ENCODE measurements around the gene KLHL25. TPM values are rescaled to one million over a fixed set of nuclear protein-coding genes. Genes with fewer than 3 reads are reported as not detected.

KLHL25 gene
- 5.2 TPM for total RNA-seq

GRCh38 chr15:85794598-85795336, at the start of gene KLHL25:
KLHL25 (minus strand) TSS chr15:85794925; CDS start chr15:85769810, 25,115 bp downstream.
- Histone ChIP-seq H3K4me1 (ENCODE audit: control insufficient read depth in 3 of 3, insufficient read depth in 3 of 3, low read length in 3 of 3) (peaks cover 21 to 34% (median 24%) of the 10 kb centered on the region in 3 donors), H3K27ac (ENCODE audit: low read depth, low read length) (peak within 1 kb of the TSS; percentile 89), H3K27me3 (ENCODE audit: control insufficient read depth in 3 of 3, insufficient read depth in 3 of 3, low read length in 3 of 3) (no peaks in the 10 kb centered on the region), H3K9ac (ENCODE audit: low read depth in 1 of 3, low read length in 3 of 3) (peak within 1 kb of the TSS; percentile 83 to 85 (median 85)), H3K4me3 (ENCODE audit: low read length in 3 of 3) (peak within 1 kb of the TSS; percentile 86 to 87 (median 87)), H3K9me3 (ENCODE audit: control insufficient read depth in 3 of 3, low read length in 3 of 3) (no peaks in the 10 kb centered on the region), H3K36me3 (ENCODE audit: control insufficient read depth in 3 of 3, insufficient read depth in 3 of 3, low read length in 3 of 3) (no peaks in the 10 kb centered on the region)

- Histone ChIP-seq H3K27me3 (ENCODE audit: control insufficient read depth in 3 of 3, insufficient read depth in 3 of 3, low read length in 3 of 3) (peaks cover 0 to 9% (median 2%) of the 10 kb centered on the region in 3 donors), H3K4me3 (ENCODE audit: low read length in 3 of 3) (peak overlapping the region in 1 of 3 donors; percentile 62), H3K27ac (ENCODE audit: low read depth, low read length) (no peak overlapping the region), H3K36me3 (ENCODE audit: control insufficient read depth in 3 of 3, insufficient read depth in 3 of 3, low read length in 3 of 3) (no peaks in the 10 kb centered on the region), H3K9me3 (ENCODE audit: control insufficient read depth in 3 of 3, low read length in 3 of 3) (peaks cover 0 to 3% (median 0%) of the 10 kb centered on the region in 3 donors), H3K4me1 (ENCODE audit: control insufficient read depth in 3 of 3, insufficient read depth in 3 of 3, low read length in 3 of 3) (peaks cover 7 to 9% (median 9%) of the 10 kb centered on the region in 3 donors), H3K9ac (ENCODE audit: low read depth in 1 of 3, low read length in 3 of 3) (peak overlapping the region in 1 of 3 donors; percentile 57)
Measured at GRCh38 chr15:85840802-85841152, 46.1 kb upstream of the KLHL25 start.

- Histone ChIP-seq H3K36me3 (ENCODE audit: control insufficient read depth in 3 of 3, insufficient read depth in 3 of 3, low read length in 3 of 3) (no peaks in the 10 kb centered on the region), H3K27me3 (ENCODE audit: control insufficient read depth in 3 of 3, insufficient read depth in 3 of 3, low read length in 3 of 3) (peaks cover 0 to 7% (median 2%) of the 10 kb centered on the region in 3 donors), H3K9me3 (ENCODE audit: control insufficient read depth in 3 of 3, low read length in 3 of 3) (peaks cover 0 to 1% (median 0%) of the 10 kb centered on the region in 3 donors), H3K4me1 (ENCODE audit: control insufficient read depth in 3 of 3, insufficient read depth in 3 of 3, low read length in 3 of 3) (peaks cover 7 to 9% (median 9%) of the 10 kb centered on the region in 3 donors), H3K9ac (ENCODE audit: low read depth in 1 of 3, low read length in 3 of 3) (peak overlapping the region in 2 of 3 donors; percentile 54 to 57), H3K27ac (ENCODE audit: low read depth, low read length) (no peak overlapping the region), H3K4me3 (ENCODE audit: low read length in 3 of 3) (peak overlapping the region; percentile 62 to 69 (median 68))
Measured at GRCh38 chr15:85840079-85840801, 45.5 kb upstream of the KLHL25 start.

GRCh38 chr15:85839643-85840042, 44.9 kb upstream of the KLHL25 start:
- H3K9ac ChIP-seq (ENCODE audit: low read depth in 1 of 3, low read length in 3 of 3): no peak overlapping the region
- no peaks in the 10 kb centered on the region for H3K36me3 ChIP-seq (ENCODE audit: control insufficient read depth in 3 of 3, insufficient read depth in 3 of 3, low read length in 3 of 3)
- H3K4me1 ChIP-seq (ENCODE audit: control insufficient read depth in 3 of 3, insufficient read depth in 3 of 3, low read length in 3 of 3): peaks cover 7 to 9% (median 9%) of the 10 kb centered on the region in 3 donors
- H3K4me3 ChIP-seq (ENCODE audit: low read length in 3 of 3): no peak overlapping the region
- peaks cover 0 to 6% (median 2%) of the 10 kb centered on the region in 3 donors for H3K27me3 ChIP-seq (ENCODE audit: control insufficient read depth in 3 of 3, insufficient read depth in 3 of 3, low read length in 3 of 3)
- no peaks in the 10 kb centered on the region for H3K9me3 ChIP-seq (ENCODE audit: control insufficient read depth in 3 of 3, low read length in 3 of 3)
- H3K27ac ChIP-seq (ENCODE audit: low read depth, low read length): no peak overlapping the region

- H3K4me1 ChIP-seq (ENCODE audit: control insufficient read depth in 3 of 3, insufficient read depth in 3 of 3, low read length in 3 of 3): peaks cover 7 to 9% (median 9%) of the 10 kb centered on the region in 3 donors
- no peaks in the 10 kb centered on the region for H3K36me3 ChIP-seq (ENCODE audit: control insufficient read depth in 3 of 3, insufficient read depth in 3 of 3, low read length in 3 of 3)
- H3K27ac ChIP-seq (ENCODE audit: low read depth, low read length): no peak overlapping the region
- peaks cover 0 to 6% (median 2%) of the 10 kb centered on the region in 3 donors for H3K27me3 ChIP-seq (ENCODE audit: control insufficient read depth in 3 of 3, insufficient read depth in 3 of 3, low read length in 3 of 3)
- H3K9me3 ChIP-seq (ENCODE audit: control insufficient read depth in 3 of 3, low read length in 3 of 3): no peaks in the 10 kb centered on the region
- H3K4me3 ChIP-seq (ENCODE audit: low read length in 3 of 3): no peak overlapping the region
- H3K9ac ChIP-seq (ENCODE audit: low read depth in 1 of 3, low read length in 3 of 3): no peak overlapping the region
Measured at GRCh38 chr15:85838655-85839054, 43.9 kb upstream of the KLHL25 start.

- Histone ChIP-seq H3K27ac (ENCODE audit: low read depth, low read length) (no peak overlapping the region), H3K27me3 (ENCODE audit: control insufficient read depth in 3 of 3, insufficient read depth in 3 of 3, low read length in 3 of 3) (peaks cover 0 to 2% (median under 1%) of the 10 kb centered on the region in 3 donors), H3K9ac (ENCODE audit: low read depth in 1 of 3, low read length in 3 of 3) (no peak overlapping the region), H3K9me3 (ENCODE audit: control insufficient read depth in 3 of 3, low read length in 3 of 3) (no peaks in the 10 kb centered on the region), H3K4me3 (ENCODE audit: low read length in 3 of 3) (no peak overlapping the region), H3K36me3 (ENCODE audit: control insufficient read depth in 3 of 3, insufficient read depth in 3 of 3, low read length in 3 of 3) (no peaks in the 10 kb centered on the region), H3K4me1 (ENCODE audit: control insufficient read depth in 3 of 3, insufficient read depth in 3 of 3, low read length in 3 of 3) (peaks cover 7 to 9% (median 9%) of the 10 kb centered on the region in 3 donors)
Measured at GRCh38 chr15:85837881-85838280, 43.2 kb upstream of the KLHL25 start.

GRCh38 chr15:85837011-85837433, 42.3 kb upstream of the KLHL25 start:
- H3K36me3 ChIP-seq (ENCODE audit: control insufficient read depth in 3 of 3, insufficient read depth in 3 of 3, low read length in 3 of 3): no peaks in the 10 kb centered on the region
- peaks cover 7 to 9% (median 9%) of the 10 kb centered on the region in 3 donors for H3K4me1 ChIP-seq (ENCODE audit: control insufficient read depth in 3 of 3, insufficient read depth in 3 of 3, low read length in 3 of 3)
- no peak overlapping the region for H3K27ac ChIP-seq (ENCODE audit: low read depth, low read length)
- H3K9ac ChIP-seq (ENCODE audit: low read depth in 1 of 3, low read length in 3 of 3): no peak overlapping the region
- no peak overlapping the region for H3K4me3 ChIP-seq (ENCODE audit: low read length in 3 of 3)
- H3K27me3 ChIP-seq (ENCODE audit: control insufficient read depth in 3 of 3, insufficient read depth in 3 of 3, low read length in 3 of 3): peaks cover 0 to 2% (median 0%) of the 10 kb centered on the region in 3 donors
- no peaks in the 10 kb centered on the region for H3K9me3 ChIP-seq (ENCODE audit: control insufficient read depth in 3 of 3, low read length in 3 of 3)

- Histone ChIP-seq H3K27me3 (ENCODE audit: control insufficient read depth in 3 of 3, insufficient read depth in 3 of 3, low read length in 3 of 3) (peaks cover 0 to 2% (median 0%) of the 10 kb centered on the region in 3 donors), H3K27ac (ENCODE audit: low read depth, low read length) (no peak overlapping the region), H3K36me3 (ENCODE audit: control insufficient read depth in 3 of 3, insufficient read depth in 3 of 3, low read length in 3 of 3) (no peaks in the 10 kb centered on the region), H3K4me1 (ENCODE audit: control insufficient read depth in 3 of 3, insufficient read depth in 3 of 3, low read length in 3 of 3) (no peaks in the 10 kb centered on the region), H3K4me3 (ENCODE audit: low read length in 3 of 3) (no peak overlapping the region), H3K9me3 (ENCODE audit: control insufficient read depth in 3 of 3, low read length in 3 of 3) (no peaks in the 10 kb centered on the region), H3K9ac (ENCODE audit: low read depth in 1 of 3, low read length in 3 of 3) (no peak overlapping the region)
Measured at GRCh38 chr15:85834651-85835050, 39.9 kb upstream of the KLHL25 start.

- no peaks in the 10 kb centered on the region for H3K9me3 ChIP-seq (ENCODE audit: control insufficient read depth in 3 of 3, low read length in 3 of 3)
Measured at GRCh38 chr15:85832394-85832793, 37.7 kb upstream of the KLHL25 start.

More at GRCh38 chr15:85832394-85832793, 37.7 kb upstream of the KLHL25 start:
- Histone ChIP-seq H3K27me3 (ENCODE audit: control insufficient read depth in 3 of 3, insufficient read depth in 3 of 3, low read length in 3 of 3) (no peaks in the 10 kb centered on the region), H3K9ac (ENCODE audit: low read depth in 1 of 3, low read length in 3 of 3) (no peak overlapping the region), H3K4me1 (ENCODE audit: control insufficient read depth in 3 of 3, insufficient read depth in 3 of 3, low read length in 3 of 3) (no peaks in the 10 kb centered on the region), H3K4me3 (ENCODE audit: low read length in 3 of 3) (no peak overlapping the region), H3K36me3 (ENCODE audit: control insufficient read depth in 3 of 3, insufficient read depth in 3 of 3, low read length in 3 of 3) (no peaks in the 10 kb centered on the region), H3K27ac (ENCODE audit: low read depth, low read length) (no peak overlapping the region)

Data from skeletal muscle tissue (tissue), 4 donors.